Kidney epithelial cell (primary cell): Measurements from ENCODE around the gene DPF3. TPM values are rescaled to one million over a fixed set of nuclear protein-coding genes. Genes with fewer than 3 reads are reported as not detected.

ENCODE experiments used
- DNase-seq: peaks from one replicate; pipeline ENCODE4 v3.0.0-alpha.2; 2010; ENCODE audit warnings: low read depth
- H3K27me3 ChIP-seq: 2 replicates; pipeline ENCODE4 v1.6.0; 2011; ENCODE audit warnings: low read length; ENCODE audit not compliant: control insufficient read depth, insufficient read depth
- H3K36me3 ChIP-seq: 2 replicates; pipeline ENCODE4 v1.5.1; 2011; ENCODE audit warnings: low read length; ENCODE audit not compliant: control insufficient read depth, insufficient read depth
- H3K4me3 ChIP-seq: 2 replicates; pipeline ENCODE4 v1.5.1; 2011; ENCODE audit warnings: low read depth, mild to moderate bottlenecking, control low read depth, low read length
- total RNA-seq: library from RNA; depleted of rRNA; stranded (reverse); fragments of >200 nt; gene quantifications from 2 replicates; pipeline ENCODE4 v1.2.3, GENCODE V29; 2015
- TF ChIP-seq, protein P1 (sequence below): IDR thresholded peaks from 2 replicates; pipeline ENCODE4 v1.5.1; 2011; ENCODE audit warnings: mild to moderate bottlenecking, moderate library complexity, low read length, control low read depth, inconsistent platforms; ENCODE audit not compliant: insufficient read depth, poor library complexity, severe bottlenecking

Gene DPF3
- total RNA-seq, 1 donor from 2014 or later = 0.79 TPM

GRCh38 chr14:72699443-72699842 lies 194.5 kb downstream of the DPF3 start:
- Histone ChIP-seq H3K27me3 (no peaks in the 10 kb centered on the region), H3K36me3 (no peaks in the 10 kb centered on the region), H3K4me3 (no peak overlapping the region)
- no peak for DNase-seq
- TF ChIP-seq, protein P1, sequence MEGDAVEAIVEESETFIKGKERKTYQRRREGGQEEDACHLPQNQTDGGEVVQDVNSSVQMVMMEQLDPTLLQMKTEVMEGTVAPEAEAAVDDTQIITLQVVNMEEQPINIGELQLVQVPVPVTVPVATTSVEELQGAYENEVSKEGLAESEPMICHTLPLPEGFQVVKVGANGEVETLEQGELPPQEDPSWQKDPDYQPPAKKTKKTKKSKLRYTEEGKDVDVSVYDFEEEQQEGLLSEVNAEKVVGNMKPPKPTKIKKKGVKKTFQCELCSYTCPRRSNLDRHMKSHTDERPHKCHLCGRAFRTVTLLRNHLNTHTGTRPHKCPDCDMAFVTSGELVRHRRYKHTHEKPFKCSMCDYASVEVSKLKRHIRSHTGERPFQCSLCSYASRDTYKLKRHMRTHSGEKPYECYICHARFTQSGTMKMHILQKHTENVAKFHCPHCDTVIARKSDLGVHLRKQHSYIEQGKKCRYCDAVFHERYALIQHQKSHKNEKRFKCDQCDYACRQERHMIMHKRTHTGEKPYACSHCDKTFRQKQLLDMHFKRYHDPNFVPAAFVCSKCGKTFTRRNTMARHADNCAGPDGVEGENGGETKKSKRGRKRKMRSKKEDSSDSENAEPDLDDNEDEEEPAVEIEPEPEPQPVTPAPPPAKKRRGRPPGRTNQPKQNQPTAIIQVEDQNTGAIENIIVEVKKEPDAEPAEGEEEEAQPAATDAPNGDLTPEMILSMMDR = no peak

GRCh38 chr14:72692696-72693095 lies 201.2 kb downstream of the DPF3 start:
- Histone ChIP-seq H3K36me3 (no peaks in the 10 kb centered on the region), H3K27me3 (no peaks in the 10 kb centered on the region), H3K4me3 (no peak overlapping the region)
- no peak for DNase-seq
- TF ChIP-seq, protein P1 = no peak

DNA sequence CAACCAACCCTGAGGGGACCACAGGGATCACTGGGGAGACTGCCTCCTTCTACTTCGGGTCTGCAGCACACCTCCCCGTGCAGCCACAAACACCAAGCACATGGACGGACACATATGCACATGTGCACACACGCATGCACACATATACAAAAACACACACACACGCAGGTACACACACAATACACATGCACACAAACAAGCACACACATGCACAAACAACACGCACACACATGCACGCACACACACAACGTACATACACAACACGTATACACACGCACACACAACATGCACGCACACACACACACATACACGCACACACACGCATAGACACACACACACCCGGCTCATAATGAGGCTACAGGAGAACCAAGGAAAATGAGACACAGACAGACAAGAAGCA lies 203.6 kb downstream of the DPF3 start:
- no peak for DNase-seq
- Histone ChIP-seq H3K27me3 (no peaks in the 10 kb centered on the region), H3K36me3 (no peaks in the 10 kb centered on the region), H3K4me3 (no peak overlapping the region)
- TF ChIP-seq, protein P1 = no peak

DNA sequence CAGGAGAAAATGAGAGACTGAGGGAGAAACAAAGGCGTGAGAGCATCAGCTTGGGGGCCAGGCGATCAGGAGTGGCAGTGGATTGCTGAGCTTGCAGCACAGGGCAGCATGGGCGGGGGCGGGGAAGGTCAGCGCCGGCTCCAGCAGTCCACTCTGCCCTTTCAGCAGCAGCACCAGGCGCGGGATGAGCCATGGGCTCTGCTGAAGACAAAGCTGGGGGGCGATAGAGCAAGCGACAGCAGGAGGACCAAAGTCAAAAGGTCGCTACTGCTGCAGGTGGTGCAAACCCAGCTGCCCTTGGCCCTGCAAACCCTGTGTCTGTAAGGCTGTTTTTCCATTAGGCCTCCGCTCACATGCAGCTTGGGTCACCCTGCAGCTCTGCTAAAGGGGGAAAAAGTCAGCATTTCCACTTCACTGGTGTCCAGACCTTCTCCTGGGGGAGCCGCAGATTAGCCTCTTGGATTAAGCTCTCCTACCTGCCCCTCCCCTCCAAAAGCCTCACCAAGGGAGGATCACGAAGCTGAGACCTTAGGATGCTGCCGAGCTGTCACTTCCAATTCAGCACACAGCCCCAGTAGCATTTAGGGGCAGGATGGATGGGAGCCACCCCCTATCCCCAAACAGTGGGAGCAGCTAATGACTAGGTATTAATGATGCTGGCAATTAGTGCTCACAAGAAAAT lies 204.8 kb downstream of the DPF3 start:
- Histone ChIP-seq H3K36me3 (no peaks in the 10 kb centered on the region), H3K4me3 (no peak overlapping the region), H3K27me3 (no peaks in the 10 kb centered on the region)
- no peak for DNase-seq
- TF ChIP-seq, protein P1 = no peak

DNA sequence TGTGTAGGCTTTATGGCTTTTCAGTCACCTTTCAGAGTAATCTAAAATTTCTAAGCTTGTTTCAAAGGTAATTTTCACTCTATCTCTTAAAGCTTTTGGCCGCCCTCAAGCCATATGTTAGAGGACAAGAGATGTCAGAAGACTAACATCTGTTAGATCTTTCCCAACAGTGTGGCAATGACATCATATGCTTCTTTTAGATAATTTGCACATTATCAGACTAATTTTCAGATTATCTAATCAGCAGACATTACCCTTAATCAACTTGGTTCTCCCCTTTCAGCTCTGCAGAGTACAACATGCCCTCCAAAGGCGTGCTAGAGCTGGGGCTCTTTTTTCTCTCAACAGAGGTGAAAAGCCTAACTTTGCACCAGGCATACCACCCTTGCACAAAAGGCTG lies 207.1 kb downstream of the DPF3 start:
- TF ChIP-seq, protein P1 = no peak

GRCh38 chr14:72686101-72686500 lies 207.8 kb downstream of the DPF3 start:
- DNase-seq = no peak
- Histone ChIP-seq H3K36me3 (no peaks in the 10 kb centered on the region), H3K4me3 (no peak overlapping the region), H3K27me3 (no peaks in the 10 kb centered on the region)
- TF ChIP-seq, protein P1 = no peak

More for the DNA sequence above, 207.1 kb downstream of the DPF3 start:
- Histone ChIP-seq H3K4me3 (no peak overlapping the region), H3K36me3 (no peaks in the 10 kb centered on the region), H3K27me3 (no peaks in the 10 kb centered on the region)
- no peak for DNase-seq
